ENCODE data around the gene EHD4.

GRCh38 chr15:41995476-41995855 lies 23.1 kb upstream of the EHD4 start:
- TF ChIP-seq CTCF (IDR thresholded peaks at IDR 0.05; ENCODE audit: low read depth, low read length) (no peak), MYC (IDR thresholded peaks at IDR 0.05; ENCODE audit: low read depth, low read length) (no peak)
